ENCODE measurements around the gene PLEKHG2. TPM values are rescaled to one million over a fixed set of nuclear protein-coding genes. Genes with fewer than 3 reads are reported as not detected.

Gene PLEKHG2
- total RNA-seq, 1 donor from 2014 or later: 60.0 TPM

DNA sequence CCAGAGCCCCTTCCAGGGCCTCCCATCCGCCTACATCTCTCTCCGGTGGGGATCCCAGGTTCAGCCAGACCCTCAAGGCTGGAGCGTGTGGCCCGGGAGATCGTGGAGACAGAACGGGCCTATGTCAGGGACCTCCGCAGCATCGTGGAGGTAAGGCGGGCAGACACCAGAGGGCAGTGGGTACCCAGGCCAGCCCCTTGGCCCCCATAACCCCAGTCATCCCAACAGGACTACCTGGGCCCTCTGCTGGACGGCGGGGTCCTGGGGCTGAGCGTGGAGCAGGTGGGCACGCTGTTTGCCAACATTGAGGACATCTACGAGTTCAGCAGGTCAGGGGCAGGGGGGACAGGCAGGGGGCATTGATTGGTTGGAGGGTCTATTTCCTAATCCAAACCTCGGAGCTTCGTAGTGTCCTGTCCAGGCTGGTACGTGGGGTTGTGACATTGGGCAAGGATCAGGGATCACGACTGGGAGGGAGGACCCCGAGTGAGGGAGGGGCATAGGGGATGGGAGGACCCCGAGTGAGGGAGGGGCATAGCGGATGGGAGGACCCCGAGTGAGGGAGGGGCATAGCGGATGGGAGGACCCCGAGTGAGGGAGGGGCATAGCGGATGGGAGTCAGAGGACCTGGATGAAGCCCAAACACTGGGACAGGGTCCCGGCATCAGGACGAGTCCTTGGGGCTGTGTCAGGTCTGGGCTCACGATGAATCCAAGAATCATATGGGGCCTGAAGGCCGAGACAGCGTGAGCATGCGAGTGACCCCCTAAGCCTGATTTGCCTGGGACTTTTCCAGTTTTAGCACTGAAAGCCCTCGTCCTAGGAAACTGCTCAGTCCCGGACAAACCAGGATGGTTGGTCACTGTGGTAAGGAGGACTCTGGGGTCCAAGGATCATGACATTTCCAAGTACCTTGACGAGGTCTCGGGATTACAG is 2.9 kb downstream of the PLEKHG2 start:
- no peak for DNase-seq (ENCODE audit: extremely low read depth, low read depth, low spot score)

- no peak for DNase-seq (ENCODE audit: extremely low read depth, low read depth, low spot score)
These were observed 4.0 kb downstream of the PLEKHG2 start for GRCh38 chr19:39416152-39417120.

- DNase-seq (ENCODE audit: extremely low read depth, low read depth, low spot score): no peak
These were observed 5.2 kb downstream of the PLEKHG2 start for GRCh38 chr19:39417463-39418181.

DNA sequence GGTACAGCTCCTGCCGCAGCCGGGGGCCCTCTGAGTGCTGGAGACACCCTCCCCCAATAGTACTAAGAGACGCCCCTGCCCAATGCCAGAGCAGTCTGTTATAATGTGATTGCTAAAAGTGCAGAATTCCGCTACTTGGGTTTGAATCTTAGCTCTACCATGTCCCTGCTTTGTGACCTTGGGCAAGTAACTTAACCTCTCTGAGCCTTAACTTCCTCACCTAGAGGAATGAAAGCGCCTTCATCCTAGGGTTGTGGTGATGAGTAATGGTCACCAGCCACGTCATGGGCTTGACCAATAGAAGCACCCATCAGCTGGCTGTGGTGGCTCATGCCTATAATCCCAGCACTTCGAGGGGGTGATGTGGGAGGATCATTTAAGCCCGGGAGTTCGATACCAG is 6.5 kb downstream of the PLEKHG2 start:
- no peak for DNase-seq (ENCODE audit: extremely low read depth, low read depth, low spot score)

GRCh38 chr19:39420769-39421168 is 8.3 kb downstream of the PLEKHG2 start:
- DNase-seq (ENCODE audit: extremely low read depth, low read depth, low spot score): no peak

- DNase-seq (ENCODE audit: extremely low read depth, low read depth, low spot score): no peak
These were observed 9.6 kb downstream of the PLEKHG2 start for GRCh38 chr19:39422020-39422419.

DNA sequence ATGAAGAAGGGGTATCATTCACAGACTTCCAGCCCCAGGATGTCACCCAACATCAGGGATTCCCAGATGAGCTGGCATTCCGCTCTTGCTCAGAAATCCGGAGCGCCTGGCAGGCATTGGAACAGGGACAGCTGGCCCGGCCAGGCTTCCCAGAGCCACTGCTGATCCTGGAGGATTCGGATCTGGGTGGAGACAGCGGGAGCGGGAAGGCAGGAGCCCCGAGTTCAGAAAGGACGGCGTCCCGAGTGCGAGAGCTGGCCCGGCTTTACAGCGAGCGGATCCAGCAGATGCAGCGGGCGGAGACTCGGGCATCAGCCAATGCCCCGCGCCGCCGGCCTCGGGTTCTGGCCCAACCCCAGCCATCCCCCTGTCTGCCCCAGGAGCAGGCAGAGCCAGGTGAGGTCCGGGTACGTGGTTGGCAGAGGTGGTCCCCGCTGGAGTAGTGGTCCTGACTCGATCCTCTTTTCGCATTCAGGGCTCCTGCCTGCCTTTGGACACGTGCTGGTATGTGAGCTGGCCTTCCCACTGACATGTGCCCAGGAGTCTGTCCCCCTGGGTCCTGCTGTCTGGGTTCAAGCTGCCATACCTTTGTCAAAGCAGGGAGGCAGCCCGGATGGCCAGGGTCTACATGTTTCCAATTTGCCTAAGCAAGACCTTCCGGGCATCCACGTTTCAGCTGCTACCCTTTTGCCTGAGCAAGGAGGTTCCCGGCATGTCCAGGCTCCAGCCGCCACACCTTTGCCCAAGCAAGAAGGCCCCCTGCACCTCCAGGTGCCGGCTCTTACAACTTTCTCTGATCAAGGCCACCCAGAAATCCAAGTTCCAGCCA is 11.0 kb downstream of the PLEKHG2 start:
- no peak for DNase-seq (ENCODE audit: extremely low read depth, low read depth, low spot score)

DNA sequence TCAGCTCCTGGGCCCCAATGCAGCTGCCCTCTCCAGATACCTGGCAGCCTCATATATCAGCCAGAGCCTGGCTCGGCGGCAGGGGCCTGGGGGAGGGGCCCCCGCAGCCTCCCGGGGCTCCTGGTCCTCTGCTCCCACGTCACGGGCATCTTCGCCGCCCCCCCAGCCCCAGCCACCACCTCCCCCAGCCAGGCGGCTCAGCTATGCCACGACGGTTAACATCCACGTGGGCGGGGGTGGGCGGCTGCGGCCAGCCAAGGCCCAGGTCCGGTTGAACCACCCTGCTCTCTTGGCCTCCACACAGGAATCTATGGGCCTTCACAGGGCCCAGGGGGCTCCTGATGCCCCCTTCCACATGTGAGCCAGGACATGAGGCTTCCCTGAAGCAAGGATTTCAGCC is 12.5 kb downstream of the PLEKHG2 start:
- no peak for DNase-seq (ENCODE audit: extremely low read depth, low read depth, low spot score)

DNA sequence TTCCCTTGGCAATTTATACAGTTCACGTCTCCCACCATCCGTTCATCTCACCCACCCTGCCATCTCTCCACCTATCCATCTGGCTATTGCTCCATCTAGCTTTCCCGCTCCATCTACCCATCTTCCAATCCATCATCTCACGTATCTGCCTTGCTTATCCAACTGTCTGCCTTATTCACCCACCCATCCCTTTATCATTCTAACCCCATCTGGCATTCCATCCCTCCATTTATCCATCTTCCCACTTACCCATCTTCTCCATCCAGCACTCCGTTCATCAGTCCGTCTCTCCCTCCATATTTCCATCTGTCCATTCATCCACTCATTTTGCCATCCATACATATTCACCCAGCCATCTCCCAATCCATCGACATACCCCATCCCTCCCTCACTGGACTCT is 13.3 kb downstream of the PLEKHG2 start:
- DNase-seq (ENCODE audit: extremely low read depth, low read depth, low spot score): no peak

DNA sequence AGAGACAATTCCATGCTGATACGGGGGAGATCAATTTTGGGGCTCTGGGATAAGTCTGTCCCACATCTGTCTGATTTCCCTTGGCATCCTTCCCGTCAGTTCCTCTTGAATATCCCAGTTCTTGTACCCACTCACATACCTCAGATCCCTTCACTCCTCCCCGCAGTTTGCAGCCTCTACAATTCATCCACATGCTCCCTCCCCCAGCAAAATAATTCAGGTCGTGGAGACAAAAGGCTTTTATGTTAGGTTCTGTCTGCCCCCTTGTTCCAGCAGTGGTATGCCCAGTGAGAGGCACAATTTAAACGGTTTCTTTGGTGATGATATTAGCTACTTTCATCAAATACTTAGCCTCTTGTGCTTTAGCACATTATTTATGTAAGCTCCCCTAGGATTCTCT is 13.7 kb downstream of the PLEKHG2 start:
- DNase-seq (ENCODE audit: extremely low read depth, low read depth, low spot score): no peak

- DNase-seq (ENCODE audit: extremely low read depth, low read depth, low spot score): no peak
These were observed 15.2 kb downstream of the PLEKHG2 start for GRCh38 chr19:39427707-39428106.

DNA sequence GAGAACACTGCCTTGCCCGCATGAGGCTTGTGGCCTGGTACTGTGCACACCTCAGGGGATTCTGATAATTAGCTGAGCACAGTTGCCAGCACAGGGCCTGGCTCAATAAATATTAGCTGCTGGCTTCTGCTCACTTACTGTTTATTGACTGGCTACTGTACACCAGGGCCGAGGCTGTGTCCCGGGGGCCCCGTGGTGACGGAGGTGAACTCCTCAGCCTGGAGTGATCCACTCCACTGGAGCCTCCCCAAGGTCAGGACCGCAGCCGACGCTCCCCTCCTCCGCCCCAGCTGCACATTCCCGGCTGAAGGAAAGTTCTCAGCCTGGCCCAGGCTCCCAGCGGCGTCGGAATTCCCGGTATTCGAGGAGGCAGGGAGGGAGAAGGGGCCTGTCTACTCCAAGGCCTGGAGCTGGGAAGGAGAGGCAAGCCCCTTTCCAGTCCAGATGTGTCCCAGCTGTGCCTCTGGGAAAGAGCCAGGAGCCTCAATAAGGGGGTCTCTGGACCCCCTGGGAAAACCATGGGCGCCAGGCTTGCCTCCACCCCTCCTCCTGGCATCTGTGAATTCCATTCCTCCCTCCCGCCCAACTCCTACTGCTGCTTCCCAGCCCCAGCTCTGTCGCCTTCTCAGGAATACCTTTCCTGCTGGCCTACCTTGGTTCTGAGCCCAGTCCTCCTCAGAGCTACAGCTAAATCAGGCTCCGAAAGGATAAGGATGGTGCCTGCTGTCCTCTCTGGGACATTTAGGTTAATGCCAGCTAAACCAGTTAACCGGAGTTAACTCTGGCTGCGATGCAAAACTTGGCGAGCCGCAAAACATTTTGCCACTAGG is 16.0 kb downstream of the PLEKHG2 start:
- no peak for DNase-seq (ENCODE audit: extremely low read depth, low read depth, low spot score)

- peak; percentile 100 for DNase-seq (ENCODE audit: extremely low read depth, low read depth, low spot score)
These were observed 18.5 kb downstream of the PLEKHG2 start for GRCh38 chr19:39430675-39431593.

GRCh38 chr19:39432677-39433025 is 20.2 kb downstream of the PLEKHG2 start:
- no peak for DNase-seq (ENCODE audit: extremely low read depth, low read depth, low spot score)

DNA sequence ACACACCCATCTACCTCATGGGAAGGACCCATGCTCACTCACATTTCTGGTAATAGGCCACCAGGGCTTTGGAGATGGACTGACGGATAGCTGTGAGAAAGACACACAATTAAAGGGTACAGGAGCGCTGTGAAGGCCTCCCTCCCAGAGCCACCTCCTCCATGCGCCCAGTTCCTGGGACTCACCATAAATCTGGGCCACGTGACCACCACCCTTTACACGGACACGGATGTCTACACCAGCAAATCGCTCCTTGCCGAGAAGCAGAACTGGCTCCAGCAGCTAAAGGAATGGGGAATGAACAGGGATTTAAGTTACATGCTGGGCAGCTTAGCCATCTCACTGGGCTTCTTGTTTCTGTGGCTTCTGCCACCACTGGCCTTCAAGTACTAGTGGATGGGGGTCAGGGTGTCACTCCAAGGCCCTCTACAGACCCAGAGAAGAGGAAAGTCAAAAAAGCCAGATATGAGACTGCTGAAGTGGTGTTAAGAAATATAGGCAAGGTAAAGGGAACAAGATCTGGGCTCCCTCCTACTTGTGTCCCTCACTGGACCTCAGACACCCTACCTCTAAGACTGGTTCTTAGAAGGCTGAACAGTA is 21.1 kb downstream of the PLEKHG2 start:
- DNase-seq (ENCODE audit: extremely low read depth, low read depth, low spot score): no peak

GRCh38 chr19:39434123-39435076 is 21.9 kb downstream of the PLEKHG2 start:
- DNase-seq (ENCODE audit: extremely low read depth, low read depth, low spot score): no peak
